Measurements from ENCODE around the gene AAR2. TPM values are rescaled to one million over a fixed set of nuclear protein-coding genes. Genes with fewer than 3 reads are reported as not detected.

The AAR2 gene
- total RNA-seq, 1 donor from 2014 or later, result 25.9 TPM

DNA sequence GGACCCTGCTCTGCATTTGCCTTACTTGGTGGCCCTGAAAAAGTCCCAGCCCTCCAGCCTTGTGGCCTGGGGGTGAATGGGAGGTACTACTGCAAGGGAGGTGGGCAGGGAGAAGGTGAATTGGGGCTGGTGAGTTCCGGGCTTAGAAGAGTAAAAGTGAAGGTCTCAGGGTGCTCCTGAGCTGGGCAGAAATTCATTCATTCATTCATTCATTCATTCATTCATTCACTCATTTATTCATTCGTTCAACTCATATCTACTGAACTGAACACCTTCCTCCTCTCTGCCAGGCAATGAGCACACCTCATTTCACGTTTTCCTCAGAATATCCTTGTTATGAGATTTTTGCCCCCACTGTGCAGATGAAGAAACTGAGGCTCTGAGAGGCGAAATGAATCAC is 63.2 kb downstream of the AAR2 start:
- TF ChIP-seq, protein P1, sequence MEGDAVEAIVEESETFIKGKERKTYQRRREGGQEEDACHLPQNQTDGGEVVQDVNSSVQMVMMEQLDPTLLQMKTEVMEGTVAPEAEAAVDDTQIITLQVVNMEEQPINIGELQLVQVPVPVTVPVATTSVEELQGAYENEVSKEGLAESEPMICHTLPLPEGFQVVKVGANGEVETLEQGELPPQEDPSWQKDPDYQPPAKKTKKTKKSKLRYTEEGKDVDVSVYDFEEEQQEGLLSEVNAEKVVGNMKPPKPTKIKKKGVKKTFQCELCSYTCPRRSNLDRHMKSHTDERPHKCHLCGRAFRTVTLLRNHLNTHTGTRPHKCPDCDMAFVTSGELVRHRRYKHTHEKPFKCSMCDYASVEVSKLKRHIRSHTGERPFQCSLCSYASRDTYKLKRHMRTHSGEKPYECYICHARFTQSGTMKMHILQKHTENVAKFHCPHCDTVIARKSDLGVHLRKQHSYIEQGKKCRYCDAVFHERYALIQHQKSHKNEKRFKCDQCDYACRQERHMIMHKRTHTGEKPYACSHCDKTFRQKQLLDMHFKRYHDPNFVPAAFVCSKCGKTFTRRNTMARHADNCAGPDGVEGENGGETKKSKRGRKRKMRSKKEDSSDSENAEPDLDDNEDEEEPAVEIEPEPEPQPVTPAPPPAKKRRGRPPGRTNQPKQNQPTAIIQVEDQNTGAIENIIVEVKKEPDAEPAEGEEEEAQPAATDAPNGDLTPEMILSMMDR (IDR thresholded peaks at IDR 0.05), result no peak
- intact Hi-C loops (cut with micrococcal nuclease), result no loop called here
- no peaks in the 10 kb centered on the region for H3K4me1 Mint-ChIP-seq
- ChIA-PET POLR2A (no interaction called here), CTCF (no interaction called here)
- DNase-seq, result no peak
- H3K4me3 Mint-ChIP-seq, result no peak overlapping the region
- H3K9me3 Mint-ChIP-seq, result no peaks in the 10 kb centered on the region
- ATAC-seq (ENCODE audit: low read depth), result no peak
- H3K36me3 Mint-ChIP-seq (ENCODE audit: low read depth), result no peaks in the 10 kb centered on the region
- H3K27me3 Mint-ChIP-seq, result peaks cover 72% of the 10 kb centered on the region
- H3K27ac Mint-ChIP-seq, result no peak overlapping the region

DNA sequence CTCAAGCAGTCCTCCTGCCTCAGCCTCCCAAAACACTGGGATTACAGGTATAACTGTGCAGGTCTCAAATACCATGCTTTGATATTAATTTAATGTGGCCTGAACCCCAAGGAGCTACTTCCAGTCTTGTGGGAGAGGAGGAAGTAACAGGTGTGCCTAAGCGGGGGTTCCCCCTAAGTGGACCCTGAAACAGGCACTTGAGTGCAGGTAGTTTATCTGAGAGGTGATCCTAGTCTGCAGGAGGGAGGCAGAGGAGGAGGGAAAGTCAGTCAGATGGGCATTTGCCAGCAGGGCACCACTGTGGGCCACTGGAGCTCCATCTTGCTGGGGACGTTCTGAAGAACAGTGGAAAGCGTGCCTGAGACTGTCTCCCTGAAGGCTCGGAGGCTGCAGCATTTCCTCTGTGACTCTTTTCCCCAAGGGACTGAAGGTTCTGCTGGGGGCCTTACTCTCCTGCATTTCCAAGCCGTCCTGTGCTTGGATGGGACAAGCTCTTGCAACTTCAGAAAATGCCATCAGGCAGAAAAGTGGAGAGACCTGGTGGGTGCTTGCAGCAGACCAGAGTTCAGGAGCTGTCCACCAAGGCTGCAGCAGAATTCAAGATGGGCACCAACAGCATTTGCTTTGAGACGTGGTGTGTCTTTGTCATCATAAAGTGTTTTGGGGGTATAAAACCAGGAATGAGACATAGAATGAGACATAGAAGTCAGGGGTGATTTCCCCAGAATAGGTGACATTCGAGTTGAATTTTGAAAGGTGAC is 65.3 kb downstream of the AAR2 start:
- TF ChIP-seq, protein P1 (IDR thresholded peaks at IDR 0.05), result no peak
- H3K9me3 Mint-ChIP-seq, result no peaks in the 10 kb centered on the region
- intact Hi-C loops (cut with micrococcal nuclease), result no loop called here
- ATAC-seq (ENCODE audit: low read depth) (no peak), DNase-seq (no peak)
- peaks cover 71% of the 10 kb centered on the region for H3K27me3 Mint-ChIP-seq
- ChIA-PET POLR2A (no interaction called here), CTCF (no interaction called here)
- H3K27ac Mint-ChIP-seq, result no peak overlapping the region
- peaks cover 5% of the 10 kb centered on the region for H3K4me1 Mint-ChIP-seq
- H3K36me3 Mint-ChIP-seq (ENCODE audit: low read depth), result no peaks in the 10 kb centered on the region
- no peak overlapping the region for H3K4me3 Mint-ChIP-seq

DNA sequence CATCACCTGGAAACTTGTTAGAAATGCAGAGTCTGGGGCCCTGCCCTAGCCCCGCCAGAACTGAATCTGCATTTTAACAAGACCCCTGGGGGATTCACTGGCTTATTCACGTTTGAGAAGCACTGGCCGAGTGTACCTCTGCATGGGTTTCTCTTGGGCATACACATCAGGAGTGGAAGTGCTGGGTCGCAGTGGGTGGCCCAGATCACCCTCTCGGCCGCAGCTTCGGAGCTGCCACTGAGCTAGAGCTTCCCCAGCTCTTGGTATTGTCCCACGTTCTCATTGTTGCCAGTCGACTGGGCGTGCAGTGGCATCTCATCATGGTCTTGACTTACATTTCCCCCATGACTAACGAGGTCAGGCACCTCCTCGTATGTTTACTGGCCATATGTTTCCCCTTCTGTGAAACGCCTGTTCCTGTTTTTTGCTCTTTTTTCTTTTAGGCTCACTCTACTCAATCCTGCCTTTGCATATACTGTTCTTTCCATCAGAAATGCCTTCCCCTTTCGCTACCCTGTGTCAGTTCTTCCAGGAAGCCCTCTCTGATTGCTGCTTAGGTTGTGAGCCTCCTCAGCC is 66.8 kb downstream of the AAR2 start:
- CTCF ChIA-PET, result no interaction called here
- Mint-ChIP-seq H3K4me1 (peaks cover 9% of the 10 kb centered on the region), H3K9me3 (no peaks in the 10 kb centered on the region), H3K27me3 (peaks cover 63% of the 10 kb centered on the region), H3K27ac (no peak overlapping the region), H3K4me3 (no peak overlapping the region), H3K36me3 (ENCODE audit: low read depth) (no peaks in the 10 kb centered on the region)
- POLR2A ChIA-PET, result no interaction called here
- intact Hi-C loops (cut with micrococcal nuclease), result no loop called here
- TF ChIP-seq, protein P1 (IDR thresholded peaks at IDR 0.05), result no peak
- no peak for ATAC-seq (ENCODE audit: low read depth)
- no peak for DNase-seq

DNA sequence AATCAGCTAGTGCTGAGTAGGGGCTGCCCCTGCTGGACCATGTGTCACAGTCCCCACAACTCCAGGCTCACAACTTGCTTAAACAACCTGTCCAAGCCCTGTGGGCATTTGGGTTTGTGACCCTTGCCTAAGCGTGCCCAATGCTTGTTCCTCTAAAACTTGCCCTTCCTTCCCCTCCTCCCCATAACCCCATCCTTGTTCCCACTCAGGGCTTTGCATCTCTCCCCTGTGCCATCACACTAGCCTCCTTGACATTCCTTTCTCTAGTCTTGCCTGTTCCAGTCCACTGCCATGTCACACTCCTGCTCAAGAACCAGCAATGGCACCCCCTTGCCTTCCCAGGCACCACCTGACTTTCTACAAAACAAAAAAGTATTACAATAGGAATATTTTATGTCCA is 67.6 kb downstream of the AAR2 start:
- POLR2A ChIA-PET, result no interaction called here
- CTCF ChIA-PET, result no interaction called here

DNA sequence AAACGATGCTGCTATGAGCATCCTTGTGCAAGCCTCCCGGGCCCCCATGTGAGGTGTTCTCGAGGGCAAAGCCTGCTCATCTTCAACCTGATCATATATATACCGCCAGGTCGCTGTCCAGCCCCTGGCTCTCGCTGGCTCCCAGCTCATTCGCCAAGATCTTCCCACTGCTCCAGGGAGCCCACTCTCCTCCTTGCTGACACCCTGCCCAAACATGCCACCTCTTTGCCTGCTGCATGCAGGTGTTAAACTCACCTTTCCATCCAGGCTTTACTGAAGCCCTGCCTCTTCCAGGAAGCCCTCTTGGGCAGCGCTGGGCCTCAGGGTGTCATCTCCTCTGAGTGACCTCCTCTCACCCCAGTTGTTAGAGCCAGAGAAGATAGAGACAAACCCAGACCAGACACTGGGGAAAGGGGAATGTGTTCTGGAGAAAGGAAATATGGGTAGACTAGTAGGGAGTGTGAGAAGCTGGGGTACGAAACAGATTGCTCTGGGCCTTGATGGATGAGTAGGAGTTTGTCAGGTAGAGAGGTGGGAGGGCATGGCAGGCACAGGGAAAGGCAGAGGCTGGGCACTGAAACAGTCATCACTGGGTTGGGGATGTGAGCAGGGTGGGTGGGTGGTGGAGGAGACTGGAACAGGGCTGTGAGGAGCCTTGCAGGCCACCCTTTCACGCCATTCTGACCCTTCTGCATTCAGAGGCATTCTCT is 68.7 kb downstream of the AAR2 start:
- Mint-ChIP-seq H3K36me3 (ENCODE audit: low read depth) (no peaks in the 10 kb centered on the region), H3K27me3 (peaks cover 63% of the 10 kb centered on the region), H3K4me1 (peaks cover 9% of the 10 kb centered on the region), H3K27ac (no peak overlapping the region), H3K4me3 (peak overlapping the region; percentile 3), H3K9me3 (no peaks in the 10 kb centered on the region)
- intact Hi-C loops (cut with micrococcal nuclease), result no loop called here
- ATAC-seq (ENCODE audit: low read depth), result no peak
- ChIA-PET POLR2A (no interaction called here), CTCF (no interaction called here)
- TF ChIP-seq, protein P1 (IDR thresholded peaks at IDR 0.05), result no peak
- DNase-seq, result no peak

More for the DNA sequence above, 67.6 kb downstream of the AAR2 start:
- H3K27me3 Mint-ChIP-seq, result peaks cover 64% of the 10 kb centered on the region
- TF ChIP-seq, protein P1 (IDR thresholded peaks at IDR 0.05), result no peak
- intact Hi-C loops (cut with micrococcal nuclease), result no loop called here
- peaks cover 9% of the 10 kb centered on the region for H3K4me1 Mint-ChIP-seq
- no peaks in the 10 kb centered on the region for H3K9me3 Mint-ChIP-seq
- no peaks in the 10 kb centered on the region for H3K36me3 Mint-ChIP-seq (ENCODE audit: low read depth)
- H3K4me3 Mint-ChIP-seq, result no peak overlapping the region
- H3K27ac Mint-ChIP-seq, result no peak overlapping the region
- DNase-seq (no peak), ATAC-seq (ENCODE audit: low read depth) (no peak)

All from activated B cell treated with CpG ODN at 0.5 μM for 24 hours (primary cell).